GM19025 (cell line): ENCODE results near the gene CHSY1.

Source experiments
- ATAC-seq: cut with Tn5 transposase; IDR thresholded peaks from one replicate; pipeline ENCODE4 v1.9.1; 2021; ENCODE audit warnings: mild to moderate bottlenecking, low read depth, moderate library complexity; ENCODE audit not compliant: unreplicated experiment

The CHSY1 gene

DNA sequence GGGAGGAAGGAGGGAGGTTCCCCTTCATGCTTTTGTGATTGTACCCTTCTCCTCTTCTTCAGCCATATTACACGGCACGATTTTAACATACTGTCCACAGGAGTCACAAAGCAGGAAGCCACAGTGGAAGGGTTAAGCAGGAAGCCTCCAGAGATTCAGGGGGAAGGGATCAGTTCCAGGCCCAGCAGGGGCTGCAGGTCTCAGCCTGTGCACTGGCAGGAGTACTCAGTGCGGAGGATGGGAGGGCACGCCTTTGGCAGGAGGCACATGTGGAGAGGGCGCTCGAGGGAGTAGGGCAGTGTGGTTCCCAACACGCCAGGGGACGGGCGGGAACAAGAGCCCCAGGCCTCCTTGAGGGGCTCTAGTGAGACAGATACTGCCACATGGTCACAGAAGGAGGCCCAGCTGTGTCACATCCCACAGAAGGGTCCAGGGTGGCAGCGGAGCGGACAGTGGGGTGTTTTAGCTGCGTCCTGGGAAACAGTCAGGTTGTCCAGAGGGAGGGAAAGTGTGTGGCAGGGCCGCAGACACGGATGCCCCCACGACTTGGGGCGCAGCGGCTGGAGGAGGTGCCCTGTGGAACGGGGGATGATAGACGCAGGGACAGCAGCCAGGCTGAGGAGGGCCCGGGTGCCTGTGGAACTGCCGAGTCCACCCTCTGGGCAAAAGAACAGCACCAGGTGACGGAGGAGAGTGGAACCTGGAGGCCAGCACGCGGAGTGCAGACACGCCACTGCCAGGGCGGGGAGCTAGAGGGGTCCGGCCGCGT lies 77.5 kb downstream of the CHSY1 start:
- ATAC-seq = no peak

GRCh38 chr15:101173233-101174119 lies 78.4 kb downstream of the CHSY1 start:
- no peak for ATAC-seq

DNA sequence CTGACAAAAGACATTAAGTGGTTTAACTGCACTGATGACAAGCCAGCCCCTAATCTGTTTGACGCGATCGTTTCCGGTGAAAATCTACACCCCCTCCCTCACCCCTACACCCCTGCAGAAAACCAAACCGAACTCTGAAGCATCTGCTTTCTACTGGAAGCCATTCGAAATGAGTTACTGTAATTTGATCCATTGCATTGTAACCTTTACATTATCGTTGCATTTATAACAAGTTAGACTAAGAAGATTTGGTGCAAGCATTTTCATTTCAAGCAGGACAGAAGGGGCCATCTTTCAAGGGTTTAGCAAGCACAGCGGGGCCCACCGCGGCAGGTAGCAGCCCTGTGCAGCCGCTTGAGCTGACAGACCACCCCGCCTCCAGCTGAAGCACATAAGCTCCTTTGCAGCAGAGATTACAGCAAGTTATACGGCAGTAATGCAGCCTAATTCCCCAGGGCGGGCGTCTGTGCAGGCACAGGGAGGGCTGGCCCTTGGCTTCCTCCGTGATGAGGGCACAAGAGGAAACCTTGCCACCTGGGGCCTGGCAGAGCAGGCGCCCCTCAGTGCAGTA lies 79.3 kb downstream of the CHSY1 start:
- ATAC-seq = no peak

GRCh38 chr15:101171954-101172353 lies 79.9 kb downstream of the CHSY1 start:
- no peak for ATAC-seq

- no peak for ATAC-seq
These were observed 81.1 kb downstream of the CHSY1 start for GRCh38 chr15:101170568-101171350.

GRCh38 chr15:101169495-101170071 lies 82.3 kb downstream of the CHSY1 start:
- ATAC-seq = no peak

DNA sequence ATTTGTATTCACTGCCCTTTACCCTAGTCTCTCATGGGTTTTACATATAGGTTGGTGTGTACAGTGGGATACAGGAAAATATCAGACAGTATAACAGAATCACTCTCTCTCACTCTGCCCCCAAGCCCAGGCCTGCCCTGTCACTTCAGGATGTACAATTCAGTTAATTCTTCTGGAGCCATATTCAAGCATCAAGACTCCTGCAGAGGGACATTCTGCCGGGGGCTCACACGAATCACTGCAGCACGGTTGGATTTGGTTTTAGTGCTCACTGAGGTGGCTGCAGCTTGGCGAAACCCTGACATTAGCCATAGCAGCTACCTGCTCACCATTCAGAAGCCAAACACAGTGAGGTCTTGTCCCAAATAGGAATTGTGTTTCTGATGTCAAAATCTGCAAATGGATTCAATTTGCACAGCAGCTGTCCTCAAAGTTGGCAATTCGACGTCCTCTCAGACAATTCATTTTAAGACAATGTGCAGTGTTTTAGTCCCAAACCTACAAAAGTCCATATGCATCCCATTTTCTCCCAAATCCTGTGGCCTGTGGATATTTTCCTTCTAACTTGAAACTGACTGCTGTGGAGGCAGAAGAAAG lies 82.9 kb downstream of the CHSY1 start:
- no peak for ATAC-seq

GRCh38 chr15:101168463-101168824 lies 83.4 kb downstream of the CHSY1 start:
- no peak for ATAC-seq

DNA sequence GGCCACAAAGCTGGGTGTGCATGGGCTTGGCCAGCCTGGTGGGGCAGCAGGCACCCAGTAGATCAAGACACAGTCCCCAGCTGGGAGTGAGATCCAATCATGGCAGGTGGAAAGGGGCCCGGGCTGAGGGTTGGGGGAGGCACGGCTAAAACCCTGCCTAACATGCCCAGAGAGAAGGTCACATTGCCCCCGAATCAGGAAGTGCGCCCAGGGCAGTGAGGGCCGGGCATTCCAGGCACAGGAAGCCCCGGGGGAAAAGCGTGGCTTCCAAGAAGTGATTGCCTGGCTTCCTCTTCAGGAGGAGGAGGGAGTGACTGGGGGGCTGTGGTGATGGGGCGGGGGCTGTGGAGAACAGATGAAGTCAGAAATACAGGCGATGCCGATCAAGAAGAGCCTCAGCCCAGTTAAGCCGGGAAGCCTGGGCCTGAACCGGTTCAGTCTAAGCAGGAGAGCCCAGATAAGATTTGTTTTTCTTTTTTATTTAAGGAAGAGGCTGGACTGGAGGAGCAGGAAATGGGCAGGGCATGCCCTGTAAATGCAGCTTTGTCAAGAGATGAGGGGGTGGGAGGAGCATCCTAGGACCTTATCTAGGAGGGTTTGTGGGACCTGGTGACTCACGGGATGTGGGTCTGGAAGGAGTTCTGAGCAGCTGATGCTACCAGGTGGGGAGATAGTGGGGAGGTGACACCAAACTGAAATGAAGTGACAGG lies 83.9 kb downstream of the CHSY1 start:
- no peak for ATAC-seq

DNA sequence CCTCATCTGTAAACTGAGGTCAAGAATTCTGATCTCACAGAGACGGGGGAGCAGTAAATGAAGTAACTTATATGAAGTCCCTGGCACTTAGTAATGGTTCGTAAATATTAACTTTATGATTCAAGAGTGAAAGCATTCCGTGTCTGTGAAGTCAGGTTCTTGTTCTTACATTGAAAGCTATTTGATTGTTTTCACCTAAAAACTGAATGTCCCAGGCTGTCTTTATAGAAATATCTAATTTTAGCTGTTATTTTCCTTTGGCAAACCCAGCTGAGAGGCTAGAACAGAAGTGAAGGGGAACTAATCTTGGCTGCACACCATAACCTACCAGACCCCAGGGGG lies 84.5 kb downstream of the CHSY1 start:
- no peak for ATAC-seq

- no peak for ATAC-seq
These were observed 85.9 kb downstream of the CHSY1 start for GRCh38 chr15:101165905-101166471.

DNA sequence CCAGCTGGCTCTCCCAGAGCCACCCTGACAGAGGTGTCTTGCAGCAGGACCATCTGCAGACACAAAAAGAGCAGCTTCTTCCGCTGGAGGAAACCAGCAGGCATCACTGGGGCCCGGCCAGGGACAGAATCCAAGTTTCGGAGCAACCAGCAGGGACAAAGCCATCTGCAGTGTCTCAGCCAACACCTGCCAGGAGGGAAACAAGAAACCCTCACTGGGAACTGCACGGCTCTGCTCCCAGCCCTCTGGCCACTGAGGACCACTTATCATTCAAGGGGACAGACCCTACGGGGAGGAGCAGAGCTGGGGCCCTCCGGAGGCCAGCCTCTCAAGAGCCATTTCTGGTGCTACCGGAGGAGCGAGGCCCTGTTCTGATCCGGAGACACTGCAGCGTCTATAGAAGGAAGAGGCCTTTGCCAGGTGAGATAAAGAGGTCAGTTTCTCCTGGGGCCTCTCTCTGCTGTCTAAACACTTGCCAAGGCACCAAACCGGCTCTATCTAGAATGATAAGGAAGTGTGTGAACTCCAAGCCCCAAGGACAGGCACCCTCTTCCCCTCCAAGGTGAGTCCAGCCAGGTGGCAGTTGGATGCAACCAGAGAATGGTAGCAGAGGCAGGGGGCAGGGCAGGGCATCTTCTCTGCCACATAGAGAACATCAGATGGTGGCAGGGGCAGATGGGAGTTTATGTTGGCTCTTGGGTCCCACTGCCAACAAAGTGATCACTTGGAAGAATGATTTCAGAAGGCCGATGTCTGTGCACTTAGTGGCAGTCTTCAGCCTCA lies 89.0 kb downstream of the CHSY1 start:
- no peak for ATAC-seq

- ATAC-seq = no peak
These were observed 90.2 kb downstream of the CHSY1 start for GRCh38 chr15:101161656-101162055.

GRCh38 chr15:101159936-101160815 lies 91.7 kb downstream of the CHSY1 start:
- no peak for ATAC-seq

DNA sequence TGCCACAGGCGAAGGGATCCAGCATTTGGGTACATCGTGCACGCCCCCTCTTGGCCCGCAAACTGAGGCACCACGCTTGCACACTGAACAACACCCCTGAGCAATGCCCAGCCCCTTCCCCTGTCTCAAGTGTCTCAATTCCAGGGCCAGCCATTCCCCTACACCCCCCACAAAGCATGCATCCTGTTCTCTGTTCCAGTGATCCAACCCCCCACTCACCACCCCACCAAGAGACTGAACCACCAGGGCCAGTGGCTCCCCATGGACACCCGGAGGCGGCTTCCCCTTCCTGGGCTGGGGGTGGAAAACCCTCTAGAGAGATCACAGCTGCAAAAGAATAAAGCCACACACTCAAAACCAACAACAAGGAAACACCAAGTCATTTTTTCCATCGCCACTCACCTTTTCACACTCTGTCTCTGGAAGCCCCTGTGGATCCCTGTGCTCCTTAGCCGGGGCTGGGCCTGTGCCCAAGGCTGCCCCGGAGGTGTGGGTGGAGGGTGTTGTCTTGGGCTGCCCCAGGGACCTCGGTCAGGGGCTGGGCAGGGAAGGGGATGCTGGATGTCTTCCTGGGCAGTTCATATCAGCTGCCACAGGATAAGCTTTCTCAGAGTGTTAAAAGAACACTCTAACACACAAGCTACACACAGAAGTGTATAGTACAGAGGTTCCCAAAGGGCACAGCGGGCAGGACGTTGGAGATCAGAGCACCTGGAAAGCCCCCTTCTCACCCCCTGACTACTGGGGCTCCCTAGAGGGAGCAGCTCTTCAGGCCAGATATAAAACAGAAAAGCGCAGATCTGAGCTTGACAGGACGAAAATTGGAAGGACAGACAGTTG lies 92.5 kb downstream of the CHSY1 start:
- ATAC-seq = no peak
